Caco-2 (cell line): ENCODE data around the gene MYORG. TPM values are rescaled to one million over a fixed set of nuclear protein-coding genes. Genes with fewer than 3 reads are reported as not detected.
A peak's percentile ranks its signal among the peaks of the same experiment; 100 is the strongest.

Source experiments
- BruUV-seq: library from RNA; stranded (reverse); fragments of 400-500 nt; replicated peaks from 2 replicates; lab custom pipeline; 2021; lab: Mats Ljungman, UMichigan
- CTCF ChIA-PET: fragments of 300-600 bp; sonication (Branson Sonifier 250); formaldehyde crosslinking; loops from one replicate; lab custom pipeline; 2022; ENCODE audit warnings: antibody characterized with exemption; lab: Charles Lee
- POLR2A ChIA-PET: fragments of 300-600 bp; sonication (Branson Sonifier 250); formaldehyde crosslinking; loops from one replicate; lab custom pipeline; 2022; ENCODE audit warnings: antibody characterized with exemption; lab: Charles Lee
- DNase-seq, 2 experiments: peaks; one replicate each; pipeline versions ENCODE4 v3.0.0 to v3.0.0-alpha.2; 2020 to 2022
- H3K27me3 ChIP-seq: replicated peaks from 2 replicates; pipeline ENCODE4 v1.6.0; 2011; ENCODE audit warnings: low read length; ENCODE audit not compliant: control insufficient read depth, insufficient read depth
- H3K36me3 ChIP-seq: 2 replicates; pipeline ENCODE4 v1.5.1; 2011; ENCODE audit warnings: low read length; ENCODE audit not compliant: control insufficient read depth, insufficient read depth
- H3K4me1 ChIP-seq: fragments of 250-450 bp; sonication (Bioruptor Pico); 2 replicates; pipeline ENCODE4 v1.5.1; 2020; ENCODE audit warnings: mild to moderate bottlenecking
- H3K4me3 ChIP-seq: 2 replicates; pipeline ENCODE4 v1.5.1; 2011; ENCODE audit warnings: low read depth, mild to moderate bottlenecking, control low read depth, low read length
- H3K9me3 ChIP-seq: fragments of 250-450 bp; sonication (Bioruptor Pico); 2 replicates; pipeline ENCODE4 v1.5.1; 2020; ENCODE audit warnings: mild to moderate bottlenecking, moderate library complexity
- H3K27ac Mint-ChIP-seq: one replicate; pipeline ENCODE4 v1.8.0; 2022; ENCODE audit warnings: mixed read lengths; ENCODE audit not compliant: unreplicated experiment
- H3K27me3 Mint-ChIP-seq: one replicate; pipeline ENCODE4 v1.8.0; 2022; ENCODE audit warnings: mixed read lengths; ENCODE audit not compliant: insufficient read depth, unreplicated experiment
- H3K36me3 Mint-ChIP-seq: one replicate; pipeline ENCODE4 v1.8.0; 2022; ENCODE audit warnings: mild to moderate bottlenecking, mixed read lengths; ENCODE audit not compliant: insufficient read depth, unreplicated experiment
- H3K4me1 Mint-ChIP-seq: one replicate; pipeline ENCODE4 v1.8.0; 2022; ENCODE audit warnings: low read depth, mixed read lengths; ENCODE audit not compliant: unreplicated experiment
- H3K4me3 Mint-ChIP-seq: one replicate; pipeline ENCODE4 v1.8.0; 2022; ENCODE audit warnings: mild to moderate bottlenecking, moderate library complexity, mixed read lengths; ENCODE audit not compliant: unreplicated experiment
- H3K9me3 Mint-ChIP-seq: one replicate; pipeline ENCODE4 v1.8.0; 2022; ENCODE audit warnings: mixed read lengths; ENCODE audit not compliant: unreplicated experiment
- intact Hi-C: fragments of 100-400 bp; cut with micrococcal nuclease; formaldehyde crosslinking; loops from one replicate; pipeline ENCODE4 v1.10.0; 2022; ENCODE audit not compliant: unreplicated experiment
- total RNA-seq: library from RNA; stranded (reverse); gene quantifications from 2 replicates; pipeline ENCODE4 v1.2.3, GENCODE V29; 2022
- TF ChIP-seq, protein P1 (sequence below), 2 experiments: fragments of 200-600 bp in 1 of 2; IDR thresholded peaks; 1 replicate in 1 of 2; 2 replicates in 1 of 2; pipeline versions ENCODE4 v1.5.1 to v1.8.0; 2011 to 2022; ENCODE audit warnings: antibody characterized with exemption in 1 of 2, control low read depth in 1 of 2, inconsistent platforms in 1 of 2, low read depth in 1 of 2, low read length in 1 of 2, mild to moderate bottlenecking in 1 of 2, moderate library complexity in 1 of 2; ENCODE audit not compliant: insufficient read depth in 1 of 2, severe bottlenecking in 1 of 2, unreplicated experiment in 1 of 2

MYORG gene
- total RNA-seq, 1 experiment from 2014 or later = 37.3 TPM

DNA sequence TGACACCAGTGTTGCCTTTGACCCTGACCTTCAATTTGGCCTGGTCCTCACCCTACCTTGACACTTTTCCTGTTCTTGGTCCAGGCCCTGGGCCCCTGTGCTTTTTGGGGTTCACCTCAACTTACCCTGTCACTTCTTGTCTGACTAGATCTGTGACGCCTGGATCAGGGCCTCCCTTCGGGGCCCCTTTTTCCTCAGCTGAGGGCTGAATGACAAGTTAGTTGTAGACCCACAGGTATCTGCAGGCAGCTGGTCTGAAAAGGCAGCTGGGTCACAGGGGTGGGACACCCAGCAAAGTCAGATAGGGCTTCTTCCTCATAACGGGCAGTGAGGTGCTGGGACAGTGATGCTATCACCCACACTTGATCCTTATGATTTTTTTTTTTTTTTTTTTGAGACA is 10.0 kb upstream of the MYORG start:
- CTCF ChIA-PET = interaction anchor here (0.7 to 1.2 kb wide), 2 partner anchors 17 to 178 kb away, joined by 3 to 4 read pairs; no protein-coding TSS in a partner anchor
- H3K27me3 Mint-ChIP-seq = peaks cover 6% of the 10 kb centered on the region

DNA sequence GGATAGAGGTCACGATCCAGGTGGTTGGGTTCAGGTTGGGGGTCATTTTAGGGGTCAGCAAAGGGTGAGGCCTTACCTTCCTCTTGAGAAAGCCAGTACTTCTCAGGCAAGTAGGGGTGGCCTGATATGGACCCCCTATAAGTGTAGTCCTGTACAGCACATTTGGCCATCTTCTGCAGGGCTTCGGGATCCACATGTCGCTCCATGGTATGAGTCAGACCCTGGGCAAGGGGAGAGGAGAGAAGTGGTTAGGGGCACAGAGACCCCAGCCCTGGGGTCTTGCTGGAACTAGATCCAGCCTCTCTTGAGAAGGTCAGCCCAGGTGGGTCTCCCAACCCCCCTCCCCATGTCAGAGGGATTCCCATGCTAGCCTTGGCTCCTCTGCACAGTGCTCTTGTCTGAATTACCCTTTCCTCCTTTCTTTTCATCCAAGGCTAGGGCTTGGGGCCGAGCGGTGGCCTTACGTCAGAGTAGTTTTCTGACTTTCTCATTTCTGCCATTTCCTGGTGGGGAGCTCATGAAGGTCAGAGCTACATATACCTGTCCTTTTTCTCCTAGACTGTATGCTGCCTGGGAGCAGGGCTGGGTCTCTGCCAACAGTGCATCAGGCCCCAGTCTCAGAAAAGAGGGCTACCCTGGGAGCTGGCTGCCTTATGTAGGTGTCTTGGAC is 9.0 kb upstream of the MYORG start:
- Histone ChIP-seq H3K36me3 (no peaks in the 10 kb centered on the region), H3K4me3 (no peak overlapping the region), H3K9me3 (no peaks in the 10 kb centered on the region), H3K27me3 (no peaks in the 10 kb centered on the region), H3K4me1 (no peaks in the 10 kb centered on the region; the same call in 1 of the 2 replicates)
- Mint-ChIP-seq H3K27ac (no peak overlapping the region), H3K27me3 (peaks cover 3% of the 10 kb centered on the region), H3K4me3 (no peak overlapping the region), H3K4me1 (peaks cover 13% of the 10 kb centered on the region), H3K36me3 (no peaks in the 10 kb centered on the region), H3K9me3 (no peaks in the 10 kb centered on the region)
- no peak for DNase-seq
- intact Hi-C loops = no loop called here
- TF ChIP-seq, protein P1, sequence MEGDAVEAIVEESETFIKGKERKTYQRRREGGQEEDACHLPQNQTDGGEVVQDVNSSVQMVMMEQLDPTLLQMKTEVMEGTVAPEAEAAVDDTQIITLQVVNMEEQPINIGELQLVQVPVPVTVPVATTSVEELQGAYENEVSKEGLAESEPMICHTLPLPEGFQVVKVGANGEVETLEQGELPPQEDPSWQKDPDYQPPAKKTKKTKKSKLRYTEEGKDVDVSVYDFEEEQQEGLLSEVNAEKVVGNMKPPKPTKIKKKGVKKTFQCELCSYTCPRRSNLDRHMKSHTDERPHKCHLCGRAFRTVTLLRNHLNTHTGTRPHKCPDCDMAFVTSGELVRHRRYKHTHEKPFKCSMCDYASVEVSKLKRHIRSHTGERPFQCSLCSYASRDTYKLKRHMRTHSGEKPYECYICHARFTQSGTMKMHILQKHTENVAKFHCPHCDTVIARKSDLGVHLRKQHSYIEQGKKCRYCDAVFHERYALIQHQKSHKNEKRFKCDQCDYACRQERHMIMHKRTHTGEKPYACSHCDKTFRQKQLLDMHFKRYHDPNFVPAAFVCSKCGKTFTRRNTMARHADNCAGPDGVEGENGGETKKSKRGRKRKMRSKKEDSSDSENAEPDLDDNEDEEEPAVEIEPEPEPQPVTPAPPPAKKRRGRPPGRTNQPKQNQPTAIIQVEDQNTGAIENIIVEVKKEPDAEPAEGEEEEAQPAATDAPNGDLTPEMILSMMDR (IDR thresholded peaks at IDR 0.05; ENCODE audit: insufficient read depth in 1 of 2, low read depth in 1 of 2, low read length in 1 of 2, severe bottlenecking in 1 of 2, unreplicated experiment in 1 of 2) = no peak
- BruUV-seq = no TSS peak
- ChIA-PET POLR2A (no interaction called here), CTCF (interaction anchor here (1.2 kb wide), 1 partner anchor 18 kb away, joined by 4 read pairs; no protein-coding TSS in a partner anchor)

More for the DNA sequence above, 10.0 kb upstream of the MYORG start:
- Mint-ChIP-seq H3K4me3 (no peak overlapping the region), H3K9me3 (no peaks in the 10 kb centered on the region), H3K36me3 (no peaks in the 10 kb centered on the region), H3K4me1 (peaks cover 13% of the 10 kb centered on the region), H3K27ac (no peak overlapping the region)
- POLR2A ChIA-PET = no interaction called here
- H3K27me3 ChIP-seq = no peaks in the 10 kb centered on the region
- no peak for DNase-seq
- no peaks in the 10 kb centered on the region; the same call in 1 of the 2 replicates for H3K4me1 ChIP-seq
- H3K9me3 ChIP-seq = no peaks in the 10 kb centered on the region
- TF ChIP-seq, protein P1 (IDR thresholded peaks at IDR 0.05; ENCODE audit: insufficient read depth in 1 of 2, low read depth in 1 of 2, low read length in 1 of 2, severe bottlenecking in 1 of 2, unreplicated experiment in 1 of 2) = no peak
- no peaks in the 10 kb centered on the region for H3K36me3 ChIP-seq
- intact Hi-C loops = no loop called here
- no TSS peak for BruUV-seq
- H3K4me3 ChIP-seq = no peak overlapping the region

DNA sequence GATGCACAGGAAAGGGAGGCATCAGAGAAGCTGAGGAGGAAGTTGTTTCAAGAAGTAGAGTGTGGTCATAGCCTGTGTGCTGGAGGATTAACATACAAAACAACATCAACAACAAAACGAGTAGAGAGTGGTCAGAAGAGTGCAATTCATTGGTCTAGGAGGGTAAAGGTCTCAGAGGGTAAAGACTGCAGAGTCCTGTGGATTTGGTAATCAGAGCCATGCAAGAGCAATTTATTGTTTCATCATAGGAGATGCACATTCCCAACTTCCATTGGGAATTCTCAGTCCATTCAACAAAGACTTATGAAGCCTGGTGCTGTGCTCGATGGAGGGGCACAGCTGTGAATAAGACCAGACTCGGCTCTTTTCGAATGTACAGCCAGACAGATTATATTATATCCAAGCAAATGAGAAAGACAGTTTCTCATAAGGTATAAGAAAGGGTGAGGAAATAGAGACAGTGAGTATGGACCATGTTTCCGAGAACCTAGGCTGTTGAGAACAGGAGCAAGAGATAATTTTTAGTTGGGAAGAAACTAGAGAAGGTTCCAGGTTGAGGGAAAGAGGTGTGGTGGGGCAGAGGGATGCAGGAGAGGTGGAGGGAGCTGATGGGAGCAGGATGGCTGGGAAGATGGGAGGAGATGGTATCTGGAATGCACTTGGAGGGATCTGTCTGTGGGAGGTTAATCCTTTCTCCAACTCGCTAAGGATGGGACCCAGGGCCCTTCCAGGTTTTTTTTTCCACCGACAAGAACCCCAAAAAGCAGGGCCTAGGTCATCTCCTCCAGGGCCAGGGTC is 7.9 kb upstream of the MYORG start:
- peaks cover 3% of the 10 kb centered on the region for H3K27me3 Mint-ChIP-seq
- H3K4me3 Mint-ChIP-seq = no peak overlapping the region
- H3K27ac Mint-ChIP-seq = peak overlapping the region; percentile 17
- Histone ChIP-seq H3K36me3 (no peaks in the 10 kb centered on the region), H3K9me3 (no peaks in the 10 kb centered on the region), H3K4me1 (peaks cover 8% of the 10 kb centered on the region), H3K27me3 (no peaks in the 10 kb centered on the region), H3K4me3 (no peak overlapping the region)
- POLR2A ChIA-PET = no interaction called here
- BruUV-seq = no TSS peak
- intact Hi-C loops = no loop called here
- H3K4me1 Mint-ChIP-seq = peaks cover 15% of the 10 kb centered on the region
- DNase-seq = peak; percentile 10 to 27
- CTCF ChIA-PET = no interaction called here
- no peaks in the 10 kb centered on the region for H3K9me3 Mint-ChIP-seq
- TF ChIP-seq, protein P1 (IDR thresholded peaks at IDR 0.05; ENCODE audit: insufficient read depth in 1 of 2, low read depth in 1 of 2, low read length in 1 of 2, severe bottlenecking in 1 of 2, unreplicated experiment in 1 of 2) = no peak
- no peaks in the 10 kb centered on the region for H3K36me3 Mint-ChIP-seq
